GM23338 (cell line): Measurements from ENCODE around the gene ALKBH1. TPM values are rescaled to one million over a fixed set of nuclear protein-coding genes. Genes with fewer than 3 reads are reported as not detected.

Experiments
- ATAC-seq: fragments of 200-7000 bp; cut with Tn5 transposase; 3 replicates; pipeline ENCODE4 v1.9.1; 2020
- DNase-seq: peaks from one replicate; pipeline ENCODE4 v3.0.0-alpha.2; 2015; ENCODE audit warnings: low spot score
- H2AFZ ChIP-seq: fragments of 200-600 bp; sonication (generic); 2 replicates; pipeline ENCODE4 v1.8.0; 2016; ENCODE audit warnings: antibody characterized with exemption, mild to moderate bottlenecking, moderate library complexity
- H3F3A ChIP-seq: fragments of 200-600 bp; sonication (generic); replicated peaks from 2 replicates; pipeline ENCODE4 v1.8.0; 2017; ENCODE audit warnings: antibody characterized with exemption, mixed run types, low read depth
- H3K27ac ChIP-seq: fragments of 200-600 bp; sonication (generic); 2 replicates; pipeline ENCODE4 v1.6.1; 2016; ENCODE audit warnings: low read depth
- H3K27me3 ChIP-seq: fragments of 200-600 bp; sonication (generic); 2 replicates; pipeline ENCODE4 v1.8.0; 2016; ENCODE audit warnings: mild to moderate bottlenecking, mixed run types, moderate library complexity; ENCODE audit not compliant: insufficient read depth
- H3K36me3 ChIP-seq: fragments of 200-600 bp; sonication (generic); 2 replicates; pipeline ENCODE4 v1.8.0; 2016; ENCODE audit warnings: mild to moderate bottlenecking; ENCODE audit not compliant: insufficient read depth
- H3K4me1 ChIP-seq: fragments of 200-600 bp; sonication (generic); 2 replicates; pipeline ENCODE4 v1.8.0; 2016; ENCODE audit warnings: mild to moderate bottlenecking, moderate library complexity; ENCODE audit not compliant: insufficient read depth
- H3K4me2 ChIP-seq: fragments of 200-600 bp; sonication (generic); 2 replicates; pipeline ENCODE4 v1.7.1; 2017; ENCODE audit warnings: mixed run types
- H3K4me3 ChIP-seq: fragments of 200-600 bp; sonication (generic); 2 replicates; pipeline ENCODE4 v1.6.1; 2016; ENCODE audit warnings: mixed run types
- H3K79me2 ChIP-seq: fragments of 200-600 bp; sonication (generic); replicated peaks from 2 replicates; pipeline ENCODE4 v1.8.0; 2017; ENCODE audit warnings: mild to moderate bottlenecking; ENCODE audit not compliant: insufficient read depth
- H3K9me2 ChIP-seq: fragments of 200-600 bp; sonication (generic); 2 replicates; pipeline ENCODE4 v1.8.0; 2017; ENCODE audit not compliant: insufficient read depth
- H4K20me1 ChIP-seq: fragments of 200-600 bp; sonication (generic); replicated peaks from 2 replicates; pipeline ENCODE4 v1.8.0; 2017; ENCODE audit warnings: mild to moderate bottlenecking; ENCODE audit not compliant: insufficient read depth
- H3K27ac Mint-ChIP-seq: 2 replicates; pipeline ENCODE4 v1.8.0; 2020; ENCODE audit warnings: inconsistent platforms, mild to moderate bottlenecking, moderate library complexity, mixed read lengths
- H3K27me3 Mint-ChIP-seq: 3 replicates; pipeline ENCODE4 v1.8.0; 2022; ENCODE audit warnings: low read depth, mild to moderate bottlenecking, moderate library complexity, mixed read lengths, inconsistent platforms; ENCODE audit not compliant: insufficient read depth, poor library complexity
- H3K36me3 Mint-ChIP-seq: 3 replicates; pipeline ENCODE4 v1.8.0; 2021; ENCODE audit warnings: low read depth, mild to moderate bottlenecking, inconsistent platforms, moderate library complexity, mixed read lengths
- H3K4me1 Mint-ChIP-seq: 3 replicates; pipeline ENCODE4 v1.8.0; 2020; ENCODE audit warnings: mild to moderate bottlenecking, inconsistent platforms, mixed read lengths
- H3K4me3 Mint-ChIP-seq: 3 replicates; pipeline ENCODE4 v1.8.0; 2021; ENCODE audit warnings: moderate library complexity, mild to moderate bottlenecking, inconsistent platforms, mixed read lengths
- H3K9me3 Mint-ChIP-seq: 3 replicates; pipeline ENCODE4 v1.8.0; 2020; ENCODE audit warnings: moderate library complexity, mild to moderate bottlenecking, inconsistent platforms, mixed read lengths
- CREB1 ChIP-seq: fragments of 250-450 bp; sonication (Bioruptor Pico); IDR thresholded peaks from 2 replicates; pipeline ENCODE4 v1.5.0; 2020; ENCODE audit warnings: low read depth, mild to moderate bottlenecking, moderate library complexity
- CTCF ChIP-seq, 2 experiments: fragments of 200-600 bp in 1 of 2; sonication (generic) in 1 of 2; conservative IDR thresholded peaks; 2 replicates each; pipeline versions ENCODE4 v1.5.1 to v1.6.1; 2016 to 2017; ENCODE audit warnings: antibody characterized with exemption in 2 of 2, low read depth in 2 of 2, mild to moderate bottlenecking in 2 of 2, moderate library complexity in 1 of 2
- EZH2 ChIP-seq: fragments of 200-600 bp; sonication (generic); IDR thresholded peaks from one replicate; pipeline ENCODE4 v1.8.0; 2017; ENCODE audit warnings: antibody characterized with exemption, mild to moderate bottlenecking, low read depth; ENCODE audit not compliant: unreplicated experiment
- EZH2phosphoT487 ChIP-seq: fragments of 200-600 bp; sonication (generic); IDR thresholded peaks from one replicate; pipeline ENCODE4 v1.8.1; 2018; ENCODE audit warnings: antibody characterized with exemption; ENCODE audit not compliant: unreplicated experiment
- NANOG ChIP-seq: IDR thresholded peaks from 2 replicates; pipeline ENCODE4 v1.6.1; 2016; ENCODE audit warnings: antibody characterized with exemption, borderline replicate concordance
- POLR2AphosphoS5 ChIP-seq: IDR thresholded peaks from 2 replicates; pipeline ENCODE4 v1.6.1; 2016; ENCODE audit warnings: antibody characterized with exemption, low read depth
- ZNF114 ChIP-seq: fragments of 250-450 bp; sonication (Bioruptor Pico); IDR thresholded peaks from 2 replicates; pipeline ENCODE4 v1.5.0; 2020; ENCODE audit warnings: mild to moderate bottlenecking, moderate library complexity
- ZNF331 ChIP-seq: fragments of 250-450 bp; sonication (Bioruptor Pico); IDR thresholded peaks from 2 replicates; pipeline ENCODE4 v1.5.0; 2020; ENCODE audit warnings: low read depth, mild to moderate bottlenecking, moderate library complexity
- polyA plus RNA-seq: library from polyadenylated mRNA; unstranded; fragments of >200 nt; fragmentation: Nextera tagmentation; extraction: Ambion mirVana; gene quantifications from 2 replicates; pipeline ENCODE4 v1.2.1, GENCODE V29; 2016
- total RNA-seq: library from RNA; depleted of rRNA; stranded (reverse); fragments of >200 nt; shearing (Covaris generic); gene quantifications from 2 replicates; pipeline ENCODE4 v1.2.3, GENCODE V29; 2014
- TF ChIP-seq, protein P1 (sequence below): IDR thresholded peaks from one replicate; pipeline ENCODE4 v1.6.1; 2018; ENCODE audit warnings: antibody characterized with exemption; ENCODE audit not compliant: unreplicated experiment
- TF ChIP-seq, protein P2 (sequence below): IDR thresholded peaks from 2 replicates; pipeline ENCODE4 v1.6.1; 2016; ENCODE audit warnings: antibody characterized with exemption

The ALKBH1 gene
- total and polyA plus RNA-seq, 2 experiments from 2014 or later = 13.0 to 22.2 TPM

GRCh38 chr14:77707355-77707723 is 484 bp downstream of the ALKBH1 start:
- Histone ChIP-seq H4K20me1 (peaks cover 34% of the 10 kb centered on the region), H3K4me2 (peak overlapping the region; percentile 84), H3F3A (peaks cover 6% of the 10 kb centered on the region; the same call in 1 of the 2 replicates), H3K27me3 (no peaks in the 10 kb centered on the region), H3K27ac (peak overlapping the region; percentile 68), H3K9me2 (no peaks in the 10 kb centered on the region), H3K79me2 (peaks cover 85% of the 10 kb centered on the region), H2AFZ (peak overlapping the region; percentile 60), H3K4me1 (peaks cover 6% of the 10 kb centered on the region), H3K4me3 (peak overlapping the region; percentile 85), H3K36me3 (peaks cover 36% of the 10 kb centered on the region)
- peak overlapping the region; percentile 90 for H3K27ac Mint-ChIP-seq
- TF ChIP-seq CTCF (conservative IDR thresholded peaks at IDR 0.05; ENCODE audit: low read depth in 2 of 2) = peak; percentile 0 to 35; a peak in 3 of 4 replicates
- TF ChIP-seq EZH2phosphoT487 = no peak
- peak; percentile 33 for DNase-seq
- ATAC-seq = peak; percentile 47
- peaks cover 46% of the 10 kb centered on the region for H3K36me3 Mint-ChIP-seq
- peaks cover 4% of the 10 kb centered on the region for H3K27me3 Mint-ChIP-seq
- peaks cover 15% of the 10 kb centered on the region; the same call in 2 of the 3 replicates for H3K4me1 Mint-ChIP-seq
- peak overlapping the region; percentile 98 for H3K4me3 Mint-ChIP-seq
- H3K9me3 Mint-ChIP-seq = no peaks in the 10 kb centered on the region

DNA sequence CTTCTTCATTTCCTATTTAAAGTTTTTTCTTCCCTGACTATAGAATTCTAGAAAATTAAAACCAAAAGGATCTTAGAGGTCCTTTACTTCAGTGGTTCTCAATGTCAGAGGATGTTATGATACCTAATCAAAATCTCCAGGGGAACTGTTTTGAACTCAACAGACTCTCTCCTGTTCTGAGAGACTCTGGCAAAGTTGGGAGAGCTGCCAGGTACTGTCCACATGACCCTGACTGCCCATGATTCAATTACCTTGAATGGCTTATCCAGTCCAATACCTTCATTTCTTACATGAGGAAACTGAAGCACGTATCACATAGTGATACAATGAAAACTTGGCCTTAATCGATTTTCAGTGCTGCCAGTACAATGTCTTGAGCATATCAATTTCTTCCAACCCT is 16.6 kb downstream of the ALKBH1 start:
- Histone ChIP-seq H3K27me3 (no peaks in the 10 kb centered on the region), H3K4me2 (no peak overlapping the region), H3K79me2 (no peaks in the 10 kb centered on the region), H2AFZ (no peak overlapping the region), H4K20me1 (0 out of 2 replicates have a peak, but pooled peaks cover 2% of the 10 kb centered on the region), H3K27ac (no peak overlapping the region), H3F3A (no peaks in the 10 kb centered on the region), H3K9me2 (no peaks in the 10 kb centered on the region), H3K4me3 (no peak overlapping the region), H3K4me1 (peaks cover 20% of the 10 kb centered on the region), H3K36me3 (no peaks in the 10 kb centered on the region)
- H3K27ac Mint-ChIP-seq = no peak overlapping the region; the same call in 1 of the 2 replicates
- peaks cover 15% of the 10 kb centered on the region for H3K4me1 Mint-ChIP-seq
- peaks cover 21% of the 10 kb centered on the region for H3K36me3 Mint-ChIP-seq
- no peak for DNase-seq
- no peaks in the 10 kb centered on the region for H3K9me3 Mint-ChIP-seq
- peaks cover 3% of the 10 kb centered on the region for H3K27me3 Mint-ChIP-seq
- no peak overlapping the region for H3K4me3 Mint-ChIP-seq
- no peak for ATAC-seq
- TF ChIP-seq ZNF331 (CRISPR knock-in tag) = no peak
- TF ChIP-seq CREB1 (CRISPR knock-in tag) = no peak
- TF ChIP-seq, protein P1, sequence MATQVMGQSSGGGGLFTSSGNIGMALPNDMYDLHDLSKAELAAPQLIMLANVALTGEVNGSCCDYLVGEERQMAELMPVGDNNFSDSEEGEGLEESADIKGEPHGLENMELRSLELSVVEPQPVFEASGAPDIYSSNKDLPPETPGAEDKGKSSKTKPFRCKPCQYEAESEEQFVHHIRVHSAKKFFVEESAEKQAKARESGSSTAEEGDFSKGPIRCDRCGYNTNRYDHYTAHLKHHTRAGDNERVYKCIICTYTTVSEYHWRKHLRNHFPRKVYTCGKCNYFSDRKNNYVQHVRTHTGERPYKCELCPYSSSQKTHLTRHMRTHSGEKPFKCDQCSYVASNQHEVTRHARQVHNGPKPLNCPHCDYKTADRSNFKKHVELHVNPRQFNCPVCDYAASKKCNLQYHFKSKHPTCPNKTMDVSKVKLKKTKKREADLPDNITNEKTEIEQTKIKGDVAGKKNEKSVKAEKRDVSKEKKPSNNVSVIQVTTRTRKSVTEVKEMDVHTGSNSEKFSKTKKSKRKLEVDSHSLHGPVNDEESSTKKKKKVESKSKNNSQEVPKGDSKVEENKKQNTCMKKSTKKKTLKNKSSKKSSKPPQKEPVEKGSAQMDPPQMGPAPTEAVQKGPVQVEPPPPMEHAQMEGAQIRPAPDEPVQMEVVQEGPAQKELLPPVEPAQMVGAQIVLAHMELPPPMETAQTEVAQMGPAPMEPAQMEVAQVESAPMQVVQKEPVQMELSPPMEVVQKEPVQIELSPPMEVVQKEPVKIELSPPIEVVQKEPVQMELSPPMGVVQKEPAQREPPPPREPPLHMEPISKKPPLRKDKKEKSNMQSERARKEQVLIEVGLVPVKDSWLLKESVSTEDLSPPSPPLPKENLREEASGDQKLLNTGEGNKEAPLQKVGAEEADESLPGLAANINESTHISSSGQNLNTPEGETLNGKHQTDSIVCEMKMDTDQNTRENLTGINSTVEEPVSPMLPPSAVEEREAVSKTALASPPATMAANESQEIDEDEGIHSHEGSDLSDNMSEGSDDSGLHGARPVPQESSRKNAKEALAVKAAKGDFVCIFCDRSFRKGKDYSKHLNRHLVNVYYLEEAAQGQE = no peak
- no peak for TF ChIP-seq EZH2phosphoT487
- no peak for TF ChIP-seq NANOG
- no peak for TF ChIP-seq EZH2
- TF ChIP-seq, protein P2, sequence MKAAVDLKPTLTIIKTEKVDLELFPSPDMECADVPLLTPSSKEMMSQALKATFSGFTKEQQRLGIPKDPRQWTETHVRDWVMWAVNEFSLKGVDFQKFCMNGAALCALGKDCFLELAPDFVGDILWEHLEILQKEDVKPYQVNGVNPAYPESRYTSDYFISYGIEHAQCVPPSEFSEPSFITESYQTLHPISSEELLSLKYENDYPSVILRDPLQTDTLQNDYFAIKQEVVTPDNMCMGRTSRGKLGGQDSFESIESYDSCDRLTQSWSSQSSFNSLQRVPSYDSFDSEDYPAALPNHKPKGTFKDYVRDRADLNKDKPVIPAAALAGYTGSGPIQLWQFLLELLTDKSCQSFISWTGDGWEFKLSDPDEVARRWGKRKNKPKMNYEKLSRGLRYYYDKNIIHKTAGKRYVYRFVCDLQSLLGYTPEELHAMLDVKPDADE = no peak
- no peak for TF ChIP-seq ZNF114 (CRISPR knock-in tag)
- no peak for TF ChIP-seq POLR2AphosphoS5
